Esophagus squamous epithelium (tissue), 4 donors: ENCODE results near the gene TRIM66.

Source experiments
- POLR2A ChIP-seq, 4 donors: fragments of 450-650 bp; IDR thresholded peaks; one replicate each; pipeline ENCODE4 v1.6.1; 2017; ENCODE audit warnings: antibody characterized with exemption in 4 of 4, mild to moderate bottlenecking in 4 of 4, moderate library complexity in 3 of 4
- TF ChIP-seq, protein P1 (sequence below), 6 experiments: fragments of 450-650 bp in 4 of 6; fragments of 200-600 bp in 2 of 6; sonication (generic) in 2 of 6; IDR thresholded peaks; one replicate each; pipeline ENCODE4 v1.5.1; 2016 to 2019; ENCODE audit warnings: antibody characterized with exemption in 6 of 6, mild to moderate bottlenecking in 4 of 6, moderate library complexity in 4 of 6

DNA sequence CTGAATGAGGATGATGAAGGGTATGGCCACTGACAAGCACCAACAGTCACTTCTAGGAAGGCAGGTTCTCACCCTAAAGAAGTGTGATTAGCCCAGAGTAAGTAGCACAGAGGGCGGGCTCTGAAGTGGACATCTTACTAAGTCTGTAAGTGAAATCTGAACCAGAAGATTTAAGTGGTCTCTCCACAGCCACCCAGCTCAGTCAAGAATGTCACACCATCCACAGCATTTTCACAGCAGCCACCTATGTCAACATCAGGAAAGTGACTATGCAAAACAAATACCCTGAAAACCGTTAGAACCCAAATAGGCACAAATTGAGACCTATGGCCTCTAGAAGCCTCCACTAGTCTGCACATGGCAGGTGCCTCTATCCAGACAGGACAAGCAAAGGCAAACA, 65.4 kb downstream of the TRIM66 start:
- TF ChIP-seq, protein P1, sequence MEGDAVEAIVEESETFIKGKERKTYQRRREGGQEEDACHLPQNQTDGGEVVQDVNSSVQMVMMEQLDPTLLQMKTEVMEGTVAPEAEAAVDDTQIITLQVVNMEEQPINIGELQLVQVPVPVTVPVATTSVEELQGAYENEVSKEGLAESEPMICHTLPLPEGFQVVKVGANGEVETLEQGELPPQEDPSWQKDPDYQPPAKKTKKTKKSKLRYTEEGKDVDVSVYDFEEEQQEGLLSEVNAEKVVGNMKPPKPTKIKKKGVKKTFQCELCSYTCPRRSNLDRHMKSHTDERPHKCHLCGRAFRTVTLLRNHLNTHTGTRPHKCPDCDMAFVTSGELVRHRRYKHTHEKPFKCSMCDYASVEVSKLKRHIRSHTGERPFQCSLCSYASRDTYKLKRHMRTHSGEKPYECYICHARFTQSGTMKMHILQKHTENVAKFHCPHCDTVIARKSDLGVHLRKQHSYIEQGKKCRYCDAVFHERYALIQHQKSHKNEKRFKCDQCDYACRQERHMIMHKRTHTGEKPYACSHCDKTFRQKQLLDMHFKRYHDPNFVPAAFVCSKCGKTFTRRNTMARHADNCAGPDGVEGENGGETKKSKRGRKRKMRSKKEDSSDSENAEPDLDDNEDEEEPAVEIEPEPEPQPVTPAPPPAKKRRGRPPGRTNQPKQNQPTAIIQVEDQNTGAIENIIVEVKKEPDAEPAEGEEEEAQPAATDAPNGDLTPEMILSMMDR (IDR thresholded peaks at IDR 0.05), result no peak
- no peak for TF ChIP-seq POLR2A (IDR thresholded peaks at IDR 0.05)
